HL-60 (cell line): Measurements from ENCODE around the gene ARHGEF7.

Experiments used
- CTCF ChIP-seq: IDR thresholded peaks from one replicate; pipeline ENCODE4 v1.5.1; 2011; ENCODE audit warnings: low read length, control low read depth, inconsistent platforms; ENCODE audit not compliant: insufficient read depth
- REST ChIP-seq: IDR thresholded peaks from 2 replicates; pipeline ENCODE4 v1.6.1; 2012; ENCODE audit warnings: low read depth; ENCODE audit not compliant: insufficient replicate concordance
- SPI1 ChIP-seq: IDR thresholded peaks from 2 replicates; pipeline ENCODE4 v1.6.1; 2012; ENCODE audit warnings: low read depth, mild to moderate bottlenecking, borderline replicate concordance

GRCh38 chr13:111212517-111212873, 97.4 kb downstream of the ARHGEF7 start:
- TF ChIP-seq CTCF, result no peak
- no peak for TF ChIP-seq SPI1
- no peak for TF ChIP-seq REST
